B cell (primary cell): Measurements from ENCODE around the gene CLEC19A. TPM values are rescaled to one million over a fixed set of nuclear protein-coding genes. Genes with fewer than 3 reads are reported as not detected.

Experiments used
- ATAC-seq: fragments of 200-7000 bp; cut with Tn5 transposase; one replicate; pipeline ENCODE4 v1.10.0; 2021; ENCODE audit warnings: low read depth, mild to moderate bottlenecking, moderate number of reproducible peaks, moderate library complexity
- CTCF ChIA-PET: fragments of 350-600 bp; sonication (Branson Sonifier 250); formaldehyde crosslinking; loops from one replicate; lab custom pipeline; 2021; ENCODE audit warnings: antibody characterized with exemption, inconsistent platforms; lab: Charles Lee
- POLR2A ChIA-PET: fragments of 350-600 bp; sonication (Branson Sonifier 250); formaldehyde crosslinking; loops from one replicate; lab custom pipeline; 2021; ENCODE audit warnings: antibody characterized with exemption; lab: Charles Lee
- DNase-seq: peaks from one replicate; pipeline ENCODE4 v3.0.0; 2013
- H2AFZ ChIP-seq: 2 replicates; pipeline ENCODE4 v1.6.1; 2012; ENCODE audit warnings: mild to moderate bottlenecking, low read depth, low read length; ENCODE audit not compliant: insufficient read depth, poor library complexity, severe bottlenecking
- H3K27ac ChIP-seq, 2 donors: 1 replicate in 1 of 2; 2 replicates in 1 of 2; pipeline ENCODE4 v1.5.1; 2012 to 2013; ENCODE audit warnings: low read length in 2 of 2, mild to moderate bottlenecking in 2 of 2, moderate library complexity in 1 of 2
- H3K27me3 ChIP-seq, 4 experiments: fragments of 200-600 bp in 1 of 4; sonication (generic) in 1 of 4; replicated peaks in 1 of 4; 1 replicate in 2 of 4; 2 replicates in 2 of 4; pipeline versions ENCODE4 v1.6.1 to v1.7.0; 2013 to 2016; ENCODE audit warnings: low read length in 3 of 4, mild to moderate bottlenecking in 2 of 4, mixed read lengths in 1 of 4, moderate library complexity in 1 of 4; ENCODE audit not compliant: insufficient read depth in 4 of 4, control insufficient read depth in 3 of 4; ENCODE audit errors: control extremely low read depth in 1 of 4
- H3K36me3 ChIP-seq, 2 experiments: replicated peaks in 1 of 2; 1 replicate in 1 of 2; 2 replicates in 1 of 2; pipeline versions ENCODE4 v1.6.1 to v1.7.1; 2013; ENCODE audit warnings: low read length in 1 of 2; ENCODE audit not compliant: insufficient read depth in 2 of 2, control insufficient read depth in 1 of 2; ENCODE audit errors: control extremely low read depth in 1 of 2, extremely low read depth in 1 of 2
- H3K4me1 ChIP-seq, 2 donors: fragments of 200-600 bp in 1 of 2; sonication (generic) in 1 of 2; 1 replicate in 1 of 2; 2 replicates in 1 of 2; pipeline versions ENCODE4 v1.5.1 to v1.6.1; 2013 to 2017; ENCODE audit warnings: low read length in 2 of 2; ENCODE audit not compliant: control insufficient read depth in 2 of 2, insufficient read depth in 2 of 2
- H3K4me2 ChIP-seq: replicated peaks from 2 replicates; pipeline ENCODE3; 2012; ENCODE audit warnings: mild to moderate bottlenecking, low read depth, low read length; ENCODE audit not compliant: poor library complexity, severe bottlenecking
- H3K4me3 ChIP-seq, 5 experiments: fragments of 200-600 bp in 1 of 5; sonication (generic) in 1 of 5; 1 replicate in 3 of 5; 2 replicates in 2 of 5; pipeline versions ENCODE4 v1.5.1 to v1.7.0; 2011 to 2016; ENCODE audit warnings: low read length in 4 of 5, mild to moderate bottlenecking in 4 of 5, low read depth in 2 of 5, control low read depth in 1 of 5, moderate library complexity in 1 of 5; ENCODE audit not compliant: insufficient read depth in 1 of 5; ENCODE audit errors: control extremely low read depth in 1 of 5, extremely low read depth in 1 of 5
- H3K79me2 ChIP-seq: fragments of 200-600 bp; sonication (generic); one replicate; pipeline ENCODE4 v1.6.0; 2016; ENCODE audit warnings: low read length; ENCODE audit not compliant: control insufficient read depth, insufficient read depth
- H3K9ac ChIP-seq: fragments of 200-600 bp; sonication (generic); 2 replicates; pipeline ENCODE4 v1.6.1; 2017; ENCODE audit warnings: mild to moderate bottlenecking, low read length, moderate library complexity
- H3K9me3 ChIP-seq, 3 donors: one replicate each; pipeline versions ENCODE4 v1.6.1 to v1.7.1; 2013; ENCODE audit warnings: low read length in 2 of 3; ENCODE audit not compliant: control insufficient read depth in 2 of 3, insufficient read depth in 1 of 3; ENCODE audit errors: control extremely low read depth in 1 of 3
- H4K20me1 ChIP-seq: 2 replicates; pipeline ENCODE4 v1.6.0; 2012; ENCODE audit warnings: mild to moderate bottlenecking, low read length; ENCODE audit not compliant: insufficient read depth, control insufficient read depth, poor library complexity, severe bottlenecking
- H3K27ac Mint-ChIP-seq: one replicate; pipeline ENCODE4 v1.8.0; 2021; ENCODE audit warnings: mixed read lengths
- H3K27me3 Mint-ChIP-seq: one replicate; pipeline ENCODE4 v1.8.0; 2021; ENCODE audit warnings: mixed read lengths
- H3K4me1 Mint-ChIP-seq: one replicate; pipeline ENCODE4 v1.8.0; 2021; ENCODE audit warnings: mixed read lengths
- H3K4me3 Mint-ChIP-seq: one replicate; pipeline ENCODE4 v1.8.0; 2021; ENCODE audit warnings: mixed read lengths
- H3K9me3 Mint-ChIP-seq: one replicate; pipeline ENCODE4 v1.8.0; 2022; ENCODE audit warnings: mixed read lengths; ENCODE audit not compliant: insufficient read depth
- CTCF ChIP-seq: fragments of 200-600 bp; IDR thresholded peaks from one replicate; pipeline ENCODE4 v1.8.0; 2022; ENCODE audit warnings: antibody characterized with exemption, mild to moderate bottlenecking
- EZH2 ChIP-seq: IDR thresholded peaks from 2 replicates; pipeline ENCODE4 v1.6.1; 2012; ENCODE audit warnings: borderline replicate concordance, low read depth, mild to moderate bottlenecking, moderate library complexity, low read length; ENCODE audit not compliant: insufficient read depth, poor library complexity, severe bottlenecking
- WGBS: methylation state at CpG from one replicate; pipeline ENCODE4 v1.1.5; 2013; ENCODE audit warnings: missing lambda C conversion rate; ENCODE audit not compliant: insufficient coverage; 5-methylcytosine and 5-hydroxymethylcytosine counted together
- intact Hi-C: fragments of 100-400 bp; cut with micrococcal nuclease; formaldehyde crosslinking; loops from one replicate; pipeline ENCODE4 v1.10.0; 2022
- polyA plus RNA-seq: library from polyadenylated mRNA; depleted of rRNA; stranded (reverse); fragments of >200 nt; gene quantifications from 2 replicates; pipeline ENCODE4 v1.2.3, GENCODE V29; 2012
- total RNA-seq, 2 donors: library from RNA; stranded (reverse); fragments of 120-200 nt in 1 of 2; gene quantifications; 1 replicate in 1 of 2; 2 replicates in 1 of 2; pipeline versions ENCODE4 v1.2.3 to v1.2.4, GENCODE V29; 2013 to 2022

Gene CLEC19A
- total and polyA plus RNA-seq, 2 donors (not counting 1 experiment from before 2014, with no cell fraction given), result not detected

GRCh38 chr16:19288872-19289799 is 3.6 kb downstream of the CLEC19A start:
- DNase-seq, result no peak
- H3K27me3 Mint-ChIP-seq, result no peaks in the 10 kb centered on the region
- H2AFZ ChIP-seq, result no peak overlapping the region
- no peaks in the 10 kb centered on the region for H3K79me2 ChIP-seq
- peaks cover 6% of the 10 kb centered on the region for H3K4me1 Mint-ChIP-seq
- TF ChIP-seq CTCF (no peak), EZH2 (no peak)
- POLR2A ChIA-PET, result no interaction called here
- no peak overlapping the region for H3K4me2 ChIP-seq
- no peak overlapping the region for H3K4me3 Mint-ChIP-seq
- intact Hi-C loops, result no loop called here
- H3K4me1 ChIP-seq, result peaks cover 1 to 4% of the 10 kb centered on the region in 2 donors
- H4K20me1 ChIP-seq, result no peaks in the 10 kb centered on the region
- H3K4me3 ChIP-seq, result no peak overlapping the region
- no peak overlapping the region for H3K9ac ChIP-seq
- no peak for ATAC-seq
- H3K27ac Mint-ChIP-seq, result no peak overlapping the region
- no peaks in the 10 kb centered on the region for H3K27me3 ChIP-seq
- CTCF ChIA-PET, result no interaction called here
- H3K27ac ChIP-seq, result no peak overlapping the region
- H3K9me3 ChIP-seq, result no peaks in the 10 kb centered on the region
- no peaks in the 10 kb centered on the region for H3K9me3 Mint-ChIP-seq
- WGBS, result 88% methylated on average over 4 of the region's 7 CpGs
- no peaks in the 10 kb centered on the region for H3K36me3 ChIP-seq

- Histone ChIP-seq H2AFZ (no peak overlapping the region), H3K79me2 (no peaks in the 10 kb centered on the region), H3K27ac (no peak overlapping the region), H3K27me3 (no peaks in the 10 kb centered on the region), H3K9me3 (no peaks in the 10 kb centered on the region), H3K4me1 (peaks cover 9 to 12% of the 10 kb centered on the region in 2 donors), H3K4me3 (no peak overlapping the region), H3K9ac (no peak overlapping the region), H3K36me3 (no peaks in the 10 kb centered on the region), H4K20me1 (no peaks in the 10 kb centered on the region), H3K4me2 (no peak overlapping the region)
- ATAC-seq (no peak), DNase-seq (no peak)
- H3K27ac Mint-ChIP-seq, result no peak overlapping the region
- WGBS, result 69% methylated on average over 6 of the region's 7 CpGs
- H3K4me1 Mint-ChIP-seq, result peaks cover 14% of the 10 kb centered on the region
- ChIA-PET CTCF (no interaction called here), POLR2A (no interaction called here)
- no peak overlapping the region for H3K4me3 Mint-ChIP-seq
- intact Hi-C loops, result no loop called here
- no peaks in the 10 kb centered on the region for H3K9me3 Mint-ChIP-seq
- TF ChIP-seq EZH2, result no peak
- TF ChIP-seq CTCF, result no peak
- no peaks in the 10 kb centered on the region for H3K27me3 Mint-ChIP-seq
Measured at GRCh38 chr16:19289811-19290485, 4.4 kb downstream of the CLEC19A start.
